Measurements from ENCODE around the gene CDHR5.

The CDHR5 gene

GRCh38 chr11:610146-610801 lies 14.5 kb downstream of the CDHR5 start:
- no peak for DNase-seq (ENCODE audit: low read depth in 2 of 2)

DNA sequence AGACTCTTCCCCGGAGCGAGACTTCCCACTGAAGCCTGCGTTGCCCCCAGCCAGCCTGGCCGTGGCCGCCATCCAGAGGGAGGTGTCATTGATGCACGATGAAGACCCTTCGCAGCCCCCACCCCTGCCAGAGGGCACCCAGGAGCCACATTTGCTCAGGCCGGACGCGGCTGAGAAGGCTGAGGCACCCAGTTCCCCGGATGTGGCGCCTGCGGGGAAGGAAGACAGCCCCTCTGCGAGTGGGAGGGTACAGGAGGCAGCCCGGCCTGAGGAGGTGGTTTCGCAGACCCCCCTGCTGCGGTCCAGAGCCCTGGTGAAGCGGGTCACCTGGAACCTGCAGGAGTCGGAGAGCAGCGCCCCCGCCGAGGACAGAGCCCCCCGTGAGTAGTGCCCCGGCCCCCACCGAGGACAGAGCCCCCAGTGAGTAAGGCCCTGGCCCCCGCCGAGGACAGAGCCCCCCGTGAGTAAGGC lies 15.4 kb downstream of the CDHR5 start:
- no peak for DNase-seq (ENCODE audit: low read depth in 2 of 2)

GRCh38 chr11:608791-609251 lies 15.9 kb downstream of the CDHR5 start:
- no peak for DNase-seq (ENCODE audit: low read depth in 2 of 2)

- no peak for DNase-seq (ENCODE audit: low read depth in 2 of 2)
Observed at GRCh38 chr11:607971-608659, 16.6 kb downstream of the CDHR5 start.

GRCh38 chr11:607020-607780 lies 17.6 kb downstream of the CDHR5 start:
- no peak for DNase-seq (ENCODE audit: low read depth in 2 of 2)

- no peak for DNase-seq (ENCODE audit: low read depth in 2 of 2)
Observed at GRCh38 chr11:606245-606644, 18.5 kb downstream of the CDHR5 start.

- DNase-seq (ENCODE audit: low read depth in 2 of 2), result no peak
Observed at GRCh38 chr11:605286-606129, 19.2 kb downstream of the CDHR5 start.

- no peak for DNase-seq (ENCODE audit: low read depth in 2 of 2)
Observed at GRCh38 chr11:603154-603553, 21.6 kb downstream of the CDHR5 start.

GRCh38 chr11:601573-602245 lies 23.0 kb downstream of the CDHR5 start:
- DNase-seq (ENCODE audit: low read depth in 2 of 2), result no peak

- DNase-seq (ENCODE audit: low read depth in 2 of 2), result no peak
Observed at GRCh38 chr11:598005-598680, 26.6 kb downstream of the CDHR5 start.

GRCh38 chr11:597166-597725 lies 27.5 kb downstream of the CDHR5 start:
- DNase-seq (ENCODE audit: low read depth in 2 of 2), result no peak

DNA sequence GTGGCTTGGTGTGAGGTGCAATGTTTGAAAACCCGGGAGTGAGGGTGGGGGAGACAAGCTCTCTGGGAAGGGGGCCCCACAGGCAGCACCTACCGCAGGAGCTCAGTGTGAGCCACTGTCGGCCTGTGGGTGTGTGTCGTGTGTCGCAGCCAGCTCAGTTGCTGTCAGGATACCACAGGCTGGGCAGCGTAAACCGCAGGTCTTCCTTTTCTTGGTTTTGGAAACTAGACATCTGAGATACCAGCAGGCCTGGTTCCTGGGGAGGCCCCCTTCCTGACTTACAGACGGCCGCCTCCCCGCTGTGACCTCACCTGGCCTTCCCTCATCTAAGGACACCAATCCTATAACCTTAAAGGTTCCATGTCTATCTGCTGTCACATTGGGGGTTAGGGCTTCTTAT lies 28.4 kb downstream of the CDHR5 start:
- DNase-seq (ENCODE audit: low read depth in 2 of 2), result no peak

- DNase-seq (ENCODE audit: low read depth in 2 of 2), result no peak
Observed at GRCh38 chr11:595400-595799, 29.4 kb downstream of the CDHR5 start.

GRCh38 chr11:593347-593746 lies 31.4 kb downstream of the CDHR5 start:
- no peak for DNase-seq (ENCODE audit: low read depth in 2 of 2)

- DNase-seq (ENCODE audit: low read depth in 2 of 2), result no peak
Observed at GRCh38 chr11:592918-593317, 31.8 kb downstream of the CDHR5 start.

DNA sequence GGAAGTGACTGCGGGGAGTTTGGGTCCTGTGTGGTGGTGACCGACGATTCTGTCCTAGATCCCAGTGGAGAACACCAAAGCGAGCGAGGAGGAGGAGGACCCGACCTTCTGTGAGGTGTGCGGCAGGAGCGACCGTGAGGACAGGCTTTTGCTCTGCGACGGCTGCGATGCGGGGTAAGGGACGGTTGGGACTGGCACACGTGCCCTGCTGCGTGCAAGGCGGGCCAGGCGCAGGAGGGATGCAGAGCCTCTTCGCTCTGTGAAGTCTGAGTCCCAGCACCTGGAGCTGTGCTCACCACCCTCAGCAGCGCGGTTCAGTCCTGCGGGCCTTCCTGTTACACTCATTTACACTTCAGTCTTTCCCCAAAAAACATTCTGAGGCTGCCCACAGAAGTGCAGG lies 32.3 kb downstream of the CDHR5 start:
- DNase-seq (ENCODE audit: low read depth in 2 of 2), result no peak

GRCh38 chr11:590997-591396 lies 33.8 kb downstream of the CDHR5 start:
- DNase-seq (ENCODE audit: low read depth in 2 of 2), result no peak

DNA sequence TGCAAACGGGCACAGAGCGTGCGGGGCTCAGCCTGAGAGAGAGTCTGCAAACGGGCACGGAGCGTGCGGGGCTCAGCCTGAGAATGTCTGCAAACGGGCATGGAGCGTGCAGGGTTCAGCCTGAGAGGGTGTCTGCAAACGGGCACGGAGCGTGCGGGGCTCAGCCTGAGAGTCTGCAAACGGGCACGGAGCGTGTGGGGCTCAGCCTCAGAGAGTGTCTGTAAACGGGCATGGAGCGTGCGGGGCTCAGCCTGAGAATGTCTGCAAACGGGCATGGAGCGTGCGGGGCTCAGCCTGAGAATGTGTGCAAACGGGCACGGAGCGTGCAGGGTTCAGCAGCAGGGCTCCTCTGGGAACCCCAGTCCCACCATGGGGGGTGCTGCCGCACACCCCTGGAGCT lies 35.0 kb downstream of the CDHR5 start:
- DNase-seq (ENCODE audit: low read depth in 2 of 2), result no peak

- no peak for DNase-seq (ENCODE audit: low read depth in 2 of 2)
Observed at GRCh38 chr11:587978-588380, 36.8 kb downstream of the CDHR5 start.

DNA sequence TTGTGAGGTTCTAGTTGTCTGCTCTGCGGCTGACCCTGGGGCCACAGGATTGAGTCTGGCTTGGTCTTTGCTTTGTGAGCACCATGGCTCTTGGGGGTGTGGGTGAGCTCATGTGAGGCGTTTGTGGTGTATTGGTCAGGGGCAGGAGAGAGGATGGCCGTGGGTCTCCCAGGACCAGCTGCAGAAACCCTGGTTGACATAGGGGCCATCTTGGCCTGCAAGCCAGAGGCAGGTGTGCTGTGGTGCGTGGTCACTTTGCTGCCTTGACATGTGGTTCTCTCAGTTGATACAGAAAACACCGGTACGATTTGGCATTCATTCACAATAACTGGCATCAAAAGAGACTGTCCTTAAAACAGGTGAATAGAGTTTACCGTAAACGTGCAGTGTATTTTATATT lies 37.2 kb downstream of the CDHR5 start:
- no peak for DNase-seq (ENCODE audit: low read depth in 2 of 2)
